Astrocyte (in vitro differentiated cells and primary cell): ENCODE data around the gene FEV.

Source experiments
- CTCF ChIP-seq: IDR thresholded peaks from 2 replicates; pipeline ENCODE4 v1.5.1; 2011; ENCODE audit warnings: low read depth, mild to moderate bottlenecking, inconsistent platforms, low read length, moderate library complexity; ENCODE audit not compliant: insufficient read depth
- EZH2 ChIP-seq: IDR thresholded peaks from 2 replicates; pipeline ENCODE4 v1.6.1; 2012; ENCODE audit warnings: mild to moderate bottlenecking, low read length, inconsistent platforms; ENCODE audit not compliant: insufficient read depth

DNA sequence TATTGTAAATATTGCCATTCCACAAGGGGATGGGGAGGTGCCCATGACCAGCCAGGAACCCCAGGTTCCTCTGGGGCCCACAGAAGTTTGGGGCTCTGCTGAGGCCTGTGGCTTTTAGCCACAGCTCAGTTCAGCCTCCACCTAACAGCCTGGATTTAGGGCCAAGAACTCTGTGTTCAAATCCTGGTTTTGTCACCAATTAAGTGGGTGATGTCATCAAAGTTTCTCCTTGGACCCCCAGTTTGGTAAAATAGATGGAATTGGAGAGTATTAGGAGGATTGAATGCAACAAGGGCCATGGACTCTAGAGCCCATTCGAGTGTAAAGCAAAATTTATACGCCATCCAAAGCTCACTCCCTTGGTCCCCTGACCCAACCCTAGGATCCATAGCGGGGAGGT lies 3.2 kb upstream of the FEV start:
- no peak for TF ChIP-seq CTCF
- no peak for TF ChIP-seq EZH2
